Muscle of back (tissue), 11 donors: ENCODE data around the gene INCENP. TPM values are rescaled to one million over a fixed set of nuclear protein-coding genes. Genes with fewer than 3 reads are reported as not detected.
A peak's percentile ranks its signal among the peaks of the same experiment; 100 is the strongest.

Experiments used
- DNase-seq, 3 donors: peaks; one replicate each; pipeline versions ENCODE4 v3.0.0 to v3.0.0-alpha.2; 2013
- polyA plus RNA-seq, 10 donors: library from polyadenylated mRNA; unstranded; fragments of 120-200 nt; gene quantifications; one replicate each; pipeline ENCODE4 v1.2.1, GENCODE V29; 2013; ENCODE audit not compliant: insufficient read length in 10 of 10

INCENP gene
- polyA plus RNA-seq, 10 donors: 13.2 to 26.7 (median 17.5) TPM

- no peak for DNase-seq
Measured at GRCh38 chr11:62140304-62141110, 16.7 kb downstream of the INCENP start.

DNA sequence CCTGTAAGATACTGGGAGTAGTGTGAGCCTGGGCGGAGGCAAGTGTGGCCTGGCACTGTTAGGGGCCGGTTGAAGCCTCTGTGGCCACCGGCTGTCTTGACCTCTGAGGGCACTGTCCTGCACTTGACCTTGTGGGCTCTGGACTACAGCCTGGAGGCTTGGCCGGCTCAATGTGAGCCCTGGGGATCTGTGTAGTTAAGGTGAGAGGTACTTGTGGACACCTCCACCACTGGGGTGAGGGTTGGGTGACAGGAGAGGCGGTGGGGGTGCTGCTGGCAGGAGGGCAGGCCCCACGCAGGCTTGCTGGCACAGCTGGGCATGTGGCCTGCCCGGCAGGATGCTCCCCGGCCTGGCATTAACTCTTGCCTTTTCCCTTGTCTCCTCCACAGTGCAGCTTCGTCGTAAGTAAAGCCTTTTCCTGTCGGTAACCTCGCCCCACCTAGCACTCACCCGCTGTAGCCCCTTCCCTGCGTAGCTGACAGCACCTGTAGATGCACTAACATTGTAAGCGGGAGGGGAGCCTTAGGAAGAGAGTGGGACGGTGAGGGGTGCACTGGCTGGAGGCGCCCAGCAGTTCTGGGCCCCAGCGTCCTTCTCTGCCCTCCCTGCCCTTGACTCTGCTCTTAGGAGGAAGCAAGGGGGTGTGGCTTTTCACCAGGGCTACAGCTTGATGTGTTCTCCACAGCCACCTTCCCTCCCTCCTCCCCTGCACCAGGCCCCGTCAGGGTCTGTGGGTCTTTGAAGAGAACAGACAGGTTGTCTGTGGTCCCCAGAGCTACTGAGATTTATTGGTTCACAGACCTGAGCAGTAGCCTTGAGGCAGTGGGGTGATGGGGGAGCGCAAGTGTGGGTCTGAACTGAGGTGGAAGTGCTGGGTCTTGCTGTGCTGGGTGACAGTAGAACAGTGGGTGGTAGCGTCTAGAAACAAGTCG is 17.6 kb downstream of the INCENP start:
- no peak for DNase-seq

DNA sequence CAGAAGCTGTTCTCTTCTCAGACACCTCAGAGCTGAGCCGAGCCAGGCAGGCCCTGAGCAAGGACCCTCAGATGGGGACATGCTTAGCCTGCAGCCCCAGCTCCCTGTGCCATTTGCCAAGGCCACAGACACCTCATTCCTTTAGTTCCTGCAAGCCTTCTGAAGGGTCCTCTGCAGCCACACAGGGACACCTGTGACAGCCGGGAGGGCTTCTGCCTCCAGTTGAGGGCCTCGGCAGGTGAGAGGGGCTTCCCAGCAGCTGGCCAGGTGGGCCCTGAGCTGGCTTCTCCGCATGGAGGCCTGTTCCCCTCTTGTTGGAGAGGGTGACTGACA is 18.2 kb downstream of the INCENP start:
- no peak for DNase-seq

- peak in 1 of 3 donors; percentile 50 for DNase-seq
Measured at GRCh38 chr11:62142921-62143320, 19.1 kb downstream of the INCENP start.

DNA sequence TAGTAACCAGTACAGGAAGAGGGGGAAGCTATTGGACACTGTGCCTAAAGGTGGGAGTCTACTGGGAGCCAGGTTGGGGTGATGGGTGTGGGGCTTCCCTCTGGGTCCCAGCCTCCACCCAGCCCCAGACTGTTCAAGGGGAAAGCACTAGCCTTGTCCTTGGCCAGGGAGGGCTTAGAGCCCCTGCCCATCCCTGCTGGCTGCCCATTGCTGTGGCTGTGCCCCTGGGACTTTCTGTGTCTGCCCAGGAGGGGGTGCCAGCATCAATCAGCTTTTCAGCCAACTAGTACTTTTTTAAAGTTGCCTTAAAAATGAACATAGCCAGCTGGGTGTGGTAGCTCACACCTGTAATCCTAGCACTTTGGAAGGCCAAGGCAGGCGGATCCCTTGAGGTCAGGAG is 19.9 kb downstream of the INCENP start:
- DNase-seq: no peak

DNA sequence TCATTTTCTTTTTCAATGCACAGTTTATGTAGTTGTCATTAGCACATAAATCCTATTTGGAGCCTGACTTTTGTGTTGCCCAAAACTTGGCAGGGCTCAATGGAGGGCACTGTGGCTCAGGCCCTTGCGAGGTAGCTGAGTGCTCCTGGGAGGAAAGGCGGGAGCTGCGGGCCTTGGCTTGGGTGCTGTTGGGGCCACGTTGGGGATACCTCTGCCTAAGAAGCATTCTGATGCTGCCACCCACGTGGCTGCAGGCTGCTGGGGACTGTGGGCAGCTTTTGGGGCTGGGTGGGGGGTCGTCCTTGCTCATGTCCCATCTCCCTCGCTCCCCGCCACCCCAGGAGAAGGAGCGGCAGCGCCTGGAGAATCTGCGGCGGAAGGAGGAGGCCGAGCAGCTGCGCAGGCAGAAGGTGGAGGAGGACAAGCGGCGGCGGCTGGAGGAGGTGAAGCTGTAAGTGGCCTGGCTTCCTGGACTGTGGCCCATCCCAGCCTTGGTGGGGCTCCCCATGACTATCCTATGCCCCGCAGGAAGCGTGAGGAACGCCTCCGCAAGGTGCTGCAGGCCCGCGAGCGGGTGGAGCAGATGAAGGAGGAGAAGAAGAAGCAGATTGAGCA is 20.9 kb downstream of the INCENP start:
- no peak for DNase-seq

DNA sequence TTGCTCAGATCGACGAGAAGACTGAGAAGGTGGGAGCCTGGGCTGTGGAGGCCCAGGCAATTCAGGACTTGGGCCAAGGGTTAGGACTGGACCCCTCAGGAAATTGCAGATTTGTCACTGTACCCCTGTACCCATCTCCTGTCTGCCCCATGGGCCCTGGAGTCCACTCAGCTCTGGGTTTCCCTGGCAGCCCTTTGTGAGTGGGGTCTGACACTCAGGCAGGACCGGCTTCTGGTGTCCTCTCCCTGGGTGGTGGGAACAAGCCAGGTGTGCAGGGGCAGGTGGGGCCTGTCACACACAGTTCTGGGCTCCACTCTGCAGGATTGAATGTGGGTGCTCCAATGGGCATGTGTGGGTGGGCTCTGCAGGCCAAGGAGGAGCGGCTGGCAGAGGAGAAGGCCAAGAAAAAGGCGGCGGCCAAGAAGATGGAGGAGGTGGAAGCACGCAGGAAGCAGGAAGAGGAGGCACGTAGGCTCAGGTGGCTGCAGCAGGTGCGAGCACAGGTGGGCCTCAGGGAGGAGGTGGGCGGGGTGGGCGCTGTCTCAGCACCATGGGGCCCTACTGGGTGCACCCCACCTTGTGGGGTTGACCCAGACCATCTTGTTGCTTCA is 21.6 kb downstream of the INCENP start:
- DNase-seq: no peak

DNA sequence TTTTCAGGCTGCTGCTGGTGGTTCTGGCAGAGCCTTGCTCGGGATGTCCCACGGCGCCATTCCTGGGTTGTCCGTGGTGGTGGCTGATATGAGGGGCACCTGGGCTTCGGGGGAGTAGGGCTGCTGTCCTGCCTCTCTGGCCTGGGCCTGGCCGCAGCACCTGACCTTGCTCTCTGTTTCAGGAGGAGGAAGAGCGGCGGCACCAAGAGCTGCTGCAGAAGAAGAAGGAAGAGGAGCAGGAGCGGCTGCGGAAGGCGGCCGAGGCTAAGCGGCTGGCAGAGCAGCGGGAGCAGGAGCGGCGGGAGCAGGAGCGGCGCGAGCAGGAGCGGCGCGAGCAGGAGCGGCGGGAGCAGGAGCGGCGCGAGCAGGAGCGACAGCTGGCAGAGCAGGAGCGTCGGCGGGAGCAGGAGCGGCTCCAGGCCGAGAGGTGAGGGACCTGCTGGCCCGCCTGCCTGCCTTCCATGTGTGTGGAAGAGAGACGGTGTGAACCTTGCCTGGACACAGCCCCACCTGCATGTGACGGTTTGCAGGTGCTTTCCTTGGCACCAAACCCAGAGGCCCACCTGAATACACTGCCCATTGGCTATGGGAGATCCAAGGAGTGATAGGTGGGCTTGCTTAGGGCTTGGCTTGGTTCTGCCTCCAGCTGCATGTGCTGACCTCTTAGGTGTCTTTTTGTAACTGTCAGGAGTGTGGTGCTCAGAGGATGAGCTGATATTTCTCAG is 22.8 kb downstream of the INCENP start:
- no peak for DNase-seq

GRCh38 chr11:62147545-62147944 is 23.7 kb downstream of the INCENP start:
- no peak for DNase-seq

DNA sequence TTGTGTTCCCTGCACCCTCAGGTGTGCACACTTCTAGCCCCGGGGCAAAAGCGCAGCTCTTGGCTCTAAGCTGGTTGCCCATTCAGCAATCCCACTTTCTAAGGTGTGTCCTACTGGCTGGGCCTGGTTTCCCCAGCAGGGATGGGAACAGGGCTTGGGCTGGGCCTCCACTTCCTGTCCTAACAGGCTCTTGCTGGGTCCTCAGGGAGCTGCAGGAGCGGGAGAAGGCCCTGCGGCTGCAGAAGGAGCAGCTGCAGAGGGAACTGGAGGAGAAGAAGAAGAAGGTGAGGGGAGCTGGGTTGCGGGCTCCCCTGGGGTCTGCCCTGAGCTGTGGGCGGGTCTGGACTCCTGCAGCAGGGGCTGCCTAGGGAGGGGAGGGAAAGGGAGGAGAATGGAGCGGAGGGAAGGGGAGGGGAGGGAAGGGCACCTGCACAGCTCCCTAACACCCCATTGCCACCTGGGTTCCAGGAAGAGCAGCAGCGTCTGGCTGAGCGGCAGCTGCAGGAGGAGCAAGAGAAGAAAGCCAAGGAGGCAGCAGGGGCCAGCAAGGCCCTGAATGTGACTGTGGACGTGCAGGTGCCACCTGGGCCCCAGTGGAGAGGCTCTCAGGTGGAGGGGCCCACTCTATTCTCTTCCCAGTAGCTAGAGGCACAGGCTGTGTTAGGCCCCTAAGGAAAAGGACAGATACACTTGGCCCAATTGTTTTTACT is 24.6 kb downstream of the INCENP start:
- DNase-seq: no peak

- DNase-seq: no peak
Measured at GRCh38 chr11:62149986-62150886, 26.4 kb downstream of the INCENP start.

- DNase-seq: no peak
Measured at GRCh38 chr11:62150887-62151736, 27.3 kb downstream of the INCENP start.

DNA sequence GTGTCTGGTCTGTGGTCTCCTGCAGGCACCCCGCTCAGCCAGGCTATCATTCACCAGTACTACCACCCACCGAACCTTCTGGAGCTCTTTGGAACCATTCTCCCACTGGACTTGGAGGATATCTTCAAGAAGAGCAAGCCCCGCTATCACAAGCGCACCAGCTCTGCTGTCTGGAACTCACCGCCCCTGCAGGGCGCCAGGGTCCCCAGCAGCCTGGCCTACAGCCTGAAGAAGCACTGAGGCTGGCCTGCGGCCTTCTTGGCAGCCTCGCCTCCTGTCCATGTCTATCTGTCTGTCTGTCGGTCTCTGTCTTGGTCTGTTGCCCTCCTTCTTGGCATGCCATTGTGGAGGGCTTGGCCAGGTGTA is 27.9 kb downstream of the INCENP start:
- no peak for DNase-seq

DNA sequence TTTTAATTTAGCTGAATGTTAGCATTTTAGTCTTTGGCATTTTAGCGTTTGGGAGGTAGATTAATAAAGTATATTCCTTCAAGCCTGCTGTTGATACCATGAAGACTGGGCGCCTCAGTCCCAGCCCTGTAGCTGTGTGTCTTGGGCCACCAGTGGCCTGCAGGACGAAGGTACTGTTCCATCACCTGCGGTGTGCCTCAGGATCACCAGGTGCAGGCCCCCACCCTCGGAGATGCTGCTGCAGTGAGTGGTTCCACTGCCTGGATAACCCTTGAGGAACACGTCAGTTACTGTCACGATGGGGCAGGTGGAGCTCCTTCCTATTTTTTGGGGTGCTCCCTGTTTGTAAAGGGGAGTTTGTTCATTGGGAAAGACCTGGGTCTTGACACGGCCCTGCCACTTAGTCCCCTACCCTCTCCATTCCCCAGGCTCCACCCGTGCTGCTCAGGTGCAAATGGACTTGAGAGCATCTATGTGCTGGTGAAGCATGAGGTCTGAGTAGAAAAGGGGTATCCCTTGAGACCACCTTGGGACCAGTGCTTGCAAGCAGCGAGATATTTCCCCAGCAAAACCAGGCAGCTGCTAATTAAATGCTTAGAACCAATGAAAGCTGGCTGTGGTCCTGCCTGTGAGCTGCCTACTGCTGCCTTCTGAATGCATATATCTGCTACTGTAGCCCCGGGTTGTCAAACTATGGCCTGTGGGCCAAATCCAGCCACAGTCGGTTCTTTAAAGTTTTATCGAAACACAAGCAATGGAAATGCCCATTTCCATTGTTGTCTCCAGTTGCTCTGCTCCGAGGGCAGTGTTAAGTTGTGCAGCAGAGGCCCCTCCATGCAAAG is 28.7 kb downstream of the INCENP start:
- DNase-seq: no peak

DNA sequence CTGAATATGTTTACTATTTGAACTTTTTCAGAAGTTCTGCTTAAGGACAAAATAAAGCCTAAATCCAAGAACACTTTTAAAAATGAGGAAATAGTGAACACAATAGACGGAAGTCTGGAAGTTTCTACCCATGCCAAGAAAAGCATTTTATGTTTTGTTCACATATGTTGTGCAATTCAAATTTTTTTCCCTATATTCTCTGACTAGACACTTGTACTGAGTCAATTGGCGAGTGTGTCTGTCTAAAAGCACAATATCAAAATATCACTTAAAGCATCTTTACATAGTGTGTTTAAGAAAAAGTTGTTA is 29.2 kb downstream of the INCENP start:
- DNase-seq: peak in 1 of 3 donors; percentile 11

DNA sequence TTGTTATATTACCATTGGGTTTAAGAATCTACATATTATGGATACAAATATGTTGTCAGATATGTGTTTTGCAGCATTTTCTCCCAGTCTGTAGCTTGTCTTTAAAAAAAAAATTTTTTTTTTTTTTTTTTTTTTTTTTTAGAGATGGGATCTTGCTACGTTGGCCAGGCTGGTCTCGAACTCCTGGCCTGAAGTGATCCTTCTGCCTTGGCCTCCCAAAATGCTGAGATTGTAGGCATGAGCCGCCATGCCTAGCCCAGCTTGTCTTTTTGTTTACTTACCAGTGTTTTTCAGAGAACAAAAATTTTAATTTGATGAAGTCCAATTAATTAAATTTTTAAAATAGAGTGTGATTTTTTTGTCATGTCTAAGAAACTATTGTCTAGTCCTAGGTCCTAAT is 29.8 kb downstream of the INCENP start:
- no peak for DNase-seq

DNA sequence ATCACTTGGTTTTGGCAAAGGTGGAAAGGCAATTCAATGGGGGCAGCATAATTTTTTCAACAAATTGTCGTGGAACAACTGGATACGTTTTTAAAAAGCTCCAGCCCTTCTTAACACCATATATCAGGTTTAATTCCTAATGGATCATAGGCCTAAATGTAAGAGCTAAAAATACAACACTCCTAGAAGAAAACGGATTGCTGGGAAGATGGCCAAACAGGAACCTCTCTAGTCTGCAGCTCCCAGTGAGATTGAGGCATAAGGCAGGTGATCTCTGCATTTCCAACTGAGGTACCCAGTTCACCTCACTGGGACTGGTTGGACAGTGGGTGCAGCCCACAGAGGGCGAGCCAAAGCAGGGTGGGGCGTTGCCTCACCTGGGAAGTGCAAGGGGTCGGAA is 33.8 kb downstream of the INCENP start:
- DNase-seq: no peak

DNA sequence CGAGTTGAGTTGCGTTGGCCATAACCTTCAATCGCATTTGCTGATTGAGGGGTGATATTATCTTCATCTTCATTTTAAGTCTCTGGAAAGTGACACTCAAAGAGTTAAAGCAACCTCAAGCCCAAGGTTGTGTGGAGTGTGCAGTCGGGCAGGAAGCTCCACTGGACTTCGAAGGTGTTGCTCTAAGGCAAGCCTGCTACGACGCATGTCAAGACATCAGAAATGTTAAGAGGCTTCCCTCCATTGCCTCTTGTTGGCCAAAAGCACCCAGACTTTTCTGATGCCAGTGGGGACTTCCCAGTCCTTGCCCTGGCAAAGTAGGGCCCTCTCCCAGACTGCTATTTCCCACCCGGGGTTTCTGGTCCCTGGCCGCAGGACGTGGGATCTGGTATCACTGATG is 42.6 kb downstream of the INCENP start:
- no peak for DNase-seq
